Activated CD8-positive, alpha-beta memory T cell treated with anti-CD3 and anti-CD28 coated beads for 48 hours (primary cell): ENCODE data around the gene PTPRN2.
"Not testable (repeated sequence)": the region's sequence is repeated elsewhere in the genome, so short reads cannot be mapped to it uniquely, and the experiment has no call there.

Experiments used
- DNase-seq, 3 experiments: peaks; one replicate each; pipeline ENCODE4 v3.0.0-alpha.2; 2020; ENCODE audit warnings: low read depth in 2 of 3, low spot score in 2 of 3

PTPRN2 gene

DNA sequence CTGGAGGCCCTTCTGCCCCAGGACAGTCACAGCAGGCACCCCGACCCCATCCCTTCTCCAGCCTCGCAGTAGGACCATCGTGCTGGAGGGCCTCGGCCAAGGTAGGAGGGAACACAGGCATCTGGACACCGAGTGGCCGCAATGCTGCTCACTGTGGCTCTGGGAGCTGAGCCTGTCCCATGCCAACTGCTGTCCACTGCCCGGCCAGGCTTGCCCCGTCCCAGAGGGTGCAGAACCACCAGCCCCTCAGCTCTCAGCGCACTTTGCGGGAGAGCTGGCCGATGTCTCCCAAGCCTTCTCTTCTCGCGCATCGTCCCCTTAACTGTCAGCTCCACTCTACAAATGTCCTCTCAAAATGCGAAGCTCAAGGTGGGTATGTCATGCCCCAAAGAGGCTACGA is 197.2 kb downstream of the PTPRN2 start:
- DNase-seq = no peak

- no peak for DNase-seq
These were observed 197.9 kb downstream of the PTPRN2 start for GRCh38 chr7:158389514-158390425.

- DNase-seq = no peak
These were observed 198.7 kb downstream of the PTPRN2 start for GRCh38 chr7:158388928-158389327.

DNA sequence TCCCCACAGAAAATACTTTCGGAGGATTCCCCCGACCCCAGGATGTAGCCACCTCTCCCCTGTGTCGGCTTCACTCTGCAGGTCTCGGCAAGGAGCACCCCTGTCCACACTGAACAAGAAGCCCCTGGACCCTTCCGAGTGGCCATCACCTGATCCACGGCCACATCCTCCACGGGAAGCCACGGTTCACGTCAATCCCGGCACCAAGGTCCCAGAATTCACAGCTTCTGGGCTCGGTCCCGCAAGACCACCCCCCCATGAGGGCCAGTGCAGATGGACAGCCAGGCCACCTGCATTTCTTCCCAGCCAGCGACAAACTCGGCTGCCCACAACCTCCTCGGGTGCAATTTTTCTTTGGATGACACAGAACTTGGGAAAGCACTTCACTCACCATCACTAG is 199.6 kb downstream of the PTPRN2 start:
- DNase-seq = no peak

DNA sequence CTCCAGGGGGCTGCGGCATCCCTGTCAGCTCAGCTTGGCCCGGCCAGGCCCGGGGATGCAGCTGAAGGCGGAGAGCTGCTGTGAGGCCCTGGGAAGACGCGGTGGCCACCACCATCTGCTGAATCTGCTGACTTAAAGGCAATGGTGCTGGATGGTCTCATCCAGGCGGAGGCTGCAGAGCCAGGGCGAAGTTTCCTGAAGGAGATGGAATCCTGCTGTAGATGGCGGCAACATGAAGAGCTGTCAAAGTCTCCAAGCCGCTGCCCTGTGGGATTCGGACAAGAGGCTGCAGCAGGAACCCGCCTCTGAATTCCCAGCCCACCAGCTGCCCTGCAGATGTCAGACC is 200.1 kb downstream of the PTPRN2 start:
- no peak for DNase-seq

DNA sequence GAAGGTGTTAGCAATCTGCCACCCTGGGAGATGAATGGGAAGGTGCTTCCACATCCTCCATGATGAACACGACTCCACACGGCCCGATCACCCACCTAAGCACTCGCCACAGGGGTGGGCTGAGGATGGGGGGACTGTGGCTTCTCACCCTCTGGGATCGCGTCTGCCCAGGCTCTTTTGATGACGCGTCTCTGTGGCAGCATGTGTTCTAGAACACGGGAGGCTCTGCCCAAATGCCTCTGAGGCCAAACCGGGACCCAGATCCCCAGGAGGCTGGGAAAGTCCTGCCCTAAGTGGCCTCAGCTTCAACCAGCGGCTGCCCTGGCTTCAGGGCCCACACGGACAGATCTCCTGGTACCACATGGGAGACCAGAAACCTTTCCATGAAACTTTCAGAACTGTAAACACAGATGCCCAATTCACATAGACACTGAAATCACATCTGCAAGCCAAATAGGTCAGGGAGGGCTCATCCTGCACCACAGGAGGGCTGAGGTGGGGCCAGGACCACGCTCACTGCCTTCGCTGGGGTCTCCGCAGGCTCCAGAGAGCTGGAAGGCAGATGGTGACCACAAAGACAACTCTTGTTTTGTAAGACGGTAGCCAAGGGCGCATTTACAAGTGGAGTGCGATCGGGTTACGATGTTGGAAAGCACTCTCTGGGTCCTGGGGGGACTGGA is 200.6 kb downstream of the PTPRN2 start:
- no peak for DNase-seq

- no peak for DNase-seq
These were observed 201.3 kb downstream of the PTPRN2 start for GRCh38 chr7:158386355-158386618.

DNA sequence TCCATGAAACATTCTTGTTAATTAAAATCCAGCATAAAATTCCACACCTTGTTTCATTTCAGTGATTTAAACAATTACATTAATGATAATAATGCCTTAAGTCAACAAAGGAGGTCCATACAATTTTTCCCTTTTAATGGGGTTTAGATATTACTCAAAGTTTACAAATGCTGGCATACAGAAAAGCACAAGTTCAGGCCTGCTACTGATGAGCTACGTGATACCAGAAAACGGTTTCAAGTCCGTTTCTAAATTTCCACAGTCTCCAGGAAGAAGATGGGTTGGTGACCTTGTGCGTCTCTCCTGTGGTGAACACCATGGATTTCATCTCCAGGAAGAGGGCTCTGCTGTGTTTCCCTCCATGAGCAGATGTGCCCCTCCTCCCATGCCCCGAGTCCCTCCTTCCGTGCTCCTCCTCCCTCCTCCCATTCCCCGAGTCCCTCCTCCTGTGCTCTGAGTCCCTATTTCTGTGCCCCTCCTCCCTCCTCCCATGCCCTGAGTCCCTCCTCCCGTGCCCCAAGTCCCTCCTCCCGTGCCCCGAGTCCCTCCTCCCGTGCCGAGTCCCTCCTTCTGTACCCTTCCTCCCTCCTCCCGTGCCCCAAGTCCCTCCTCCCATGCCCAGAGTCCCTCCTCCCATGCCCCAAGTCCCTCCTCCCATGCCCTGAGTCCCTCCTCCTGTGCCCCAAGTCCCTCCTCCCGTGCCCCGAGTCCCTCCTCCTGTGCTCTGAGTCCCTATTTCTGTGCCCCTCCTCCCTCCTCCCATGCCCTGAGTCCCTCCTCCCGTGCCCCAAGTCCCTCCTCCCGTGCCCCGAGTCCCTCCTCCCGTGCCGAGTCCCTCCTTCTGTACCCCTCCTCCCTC is 201.9 kb downstream of the PTPRN2 start:
- DNase-seq = not testable (repeated sequence)

DNA sequence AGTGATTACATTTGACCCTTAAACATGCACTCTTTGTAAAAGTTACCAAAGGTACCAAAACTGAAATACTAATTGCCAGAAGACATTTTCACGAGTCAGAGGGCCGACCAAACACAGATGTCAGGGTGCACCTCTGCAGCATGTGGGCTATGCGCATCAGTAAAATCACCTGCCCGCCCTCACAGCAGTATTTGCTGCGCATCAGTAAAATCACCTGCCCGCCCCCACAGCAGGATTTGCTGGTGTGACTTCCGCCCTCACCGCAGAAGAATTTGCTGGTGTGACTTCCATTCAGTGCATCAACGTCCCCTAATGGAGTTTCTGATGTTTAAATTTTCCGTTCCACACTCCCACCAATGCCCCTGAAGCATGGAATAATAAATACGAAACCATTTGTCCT is 202.9 kb downstream of the PTPRN2 start:
- DNase-seq = no peak

DNA sequence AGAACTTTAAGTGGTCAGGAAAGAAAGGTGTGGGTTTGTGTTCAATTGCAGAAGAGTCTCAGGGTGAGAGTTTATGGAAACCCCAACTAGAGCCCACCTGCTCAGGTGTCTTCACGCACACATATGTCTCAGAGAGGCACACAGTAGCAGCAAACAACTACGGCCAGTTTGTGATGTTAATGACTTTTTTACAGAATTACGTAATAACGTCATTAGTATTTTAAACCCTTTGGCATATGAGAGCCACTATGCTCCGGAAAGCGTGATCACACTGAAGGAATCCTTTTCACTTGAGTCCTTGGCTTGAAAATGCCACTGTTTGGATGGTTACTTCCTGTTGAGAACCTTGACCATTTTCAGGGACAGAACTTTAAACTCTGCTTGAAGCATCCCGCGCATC is 204.0 kb downstream of the PTPRN2 start:
- no peak for DNase-seq

DNA sequence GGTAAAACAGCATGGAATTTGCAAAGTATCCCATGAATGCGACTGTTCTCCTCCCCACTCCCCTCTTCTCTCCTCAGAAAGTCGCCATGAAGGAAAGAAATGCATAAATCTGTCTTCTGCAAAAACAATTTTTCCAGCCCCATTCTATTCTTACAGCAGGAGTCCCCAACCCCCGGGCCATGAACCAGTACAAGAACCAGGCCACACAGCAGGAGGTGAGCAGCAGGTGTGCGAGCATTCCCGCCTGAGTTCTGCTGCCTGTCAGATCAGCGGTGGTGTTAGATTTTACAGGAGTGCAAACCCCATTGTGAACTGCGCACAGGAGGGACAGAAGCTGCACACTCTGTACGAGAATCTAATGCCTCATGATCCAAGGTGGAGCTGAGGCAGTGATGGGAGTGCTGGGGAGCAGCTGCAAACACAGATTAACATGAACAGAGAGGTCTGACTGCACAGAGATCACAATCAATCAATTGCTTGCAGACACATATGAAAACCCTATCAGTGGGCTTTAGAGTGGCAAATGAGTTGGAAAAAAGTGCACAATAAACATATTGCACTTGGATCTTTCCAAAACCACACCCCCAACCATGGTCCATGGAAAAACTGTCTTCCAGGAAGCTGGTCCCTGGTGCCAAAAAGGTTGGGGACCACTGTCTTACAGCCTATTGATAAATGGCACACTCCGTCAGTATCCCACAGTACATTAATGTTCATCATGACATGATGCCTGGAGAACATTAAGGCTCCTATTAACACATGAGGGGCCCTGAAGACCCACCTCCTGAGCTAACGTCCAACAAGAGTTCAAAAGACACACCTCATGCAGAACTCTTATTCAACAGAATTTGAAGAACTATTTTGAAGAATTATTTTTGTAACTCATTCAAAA is 205.0 kb downstream of the PTPRN2 start:
- no peak for DNase-seq

- no peak for DNase-seq
These were observed 205.7 kb downstream of the PTPRN2 start for GRCh38 chr7:158381956-158382355.

- DNase-seq = no peak
These were observed 208.6 kb downstream of the PTPRN2 start for GRCh38 chr7:158378978-158379377.

DNA sequence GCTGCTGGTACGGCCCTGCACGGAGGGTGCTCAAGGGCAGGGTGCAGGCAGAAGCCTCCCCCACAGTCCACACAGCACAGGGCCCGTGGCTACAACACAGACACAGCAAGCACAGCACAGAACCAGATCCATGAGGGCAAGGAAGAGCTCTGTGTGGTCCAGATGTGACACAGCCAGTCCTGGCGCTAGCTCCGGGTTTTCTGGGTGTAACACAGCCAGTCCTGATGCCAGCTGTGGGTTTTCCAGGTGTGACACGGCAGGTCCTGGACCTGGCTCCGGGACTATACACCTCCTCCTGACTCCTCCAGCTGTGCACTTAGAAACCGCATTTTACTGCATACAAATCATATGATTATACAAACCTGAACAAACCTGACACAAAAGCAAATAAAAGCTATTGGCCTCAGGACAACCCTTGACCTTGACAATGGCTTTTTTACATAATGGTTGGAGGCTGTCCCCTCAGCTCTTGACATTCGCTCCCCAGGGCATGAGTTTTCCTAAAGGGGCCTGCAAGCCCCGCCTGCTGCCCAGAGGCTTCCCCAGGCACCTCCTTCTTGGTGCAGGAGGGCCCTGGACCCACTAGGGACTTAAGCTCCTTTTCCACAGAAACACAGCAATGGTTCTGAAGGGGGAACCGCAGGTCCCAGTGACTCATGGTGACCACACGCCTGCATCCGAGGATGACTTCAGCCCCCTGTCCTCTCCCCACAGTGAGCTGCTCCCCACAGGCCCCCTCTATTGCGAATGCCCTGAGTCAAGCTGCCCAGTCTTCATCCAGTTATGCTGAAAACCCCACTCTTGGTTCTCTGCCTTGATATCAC is 209.6 kb downstream of the PTPRN2 start:
- no peak for DNase-seq

GRCh38 chr7:158376839-158377186 is 210.8 kb downstream of the PTPRN2 start:
- not testable (repeated sequence) for DNase-seq

GRCh38 chr7:158376146-158376838 is 211.3 kb downstream of the PTPRN2 start:
- DNase-seq = not testable (repeated sequence)

GRCh38 chr7:158375034-158375433 is 212.6 kb downstream of the PTPRN2 start:
- no peak for DNase-seq

DNA sequence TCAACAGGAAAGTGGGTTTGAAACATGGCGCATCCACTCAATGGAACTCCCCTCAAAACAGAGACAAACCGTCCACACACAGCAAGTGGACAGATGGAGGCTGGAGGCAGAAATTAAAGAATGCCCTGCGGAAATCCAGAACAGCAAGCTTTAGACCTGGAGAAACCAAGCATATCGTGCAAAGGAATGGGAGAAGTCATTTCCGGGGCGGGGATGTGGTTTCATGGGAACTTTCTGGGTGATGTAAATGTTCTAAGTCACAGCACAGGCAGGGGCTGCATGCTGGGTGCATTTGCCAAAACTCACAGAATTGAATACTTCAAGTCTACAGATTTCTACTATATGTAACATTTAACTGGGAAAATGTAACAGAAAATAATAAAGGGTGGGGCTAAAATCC is 213.0 kb downstream of the PTPRN2 start:
- DNase-seq = no peak

- no peak for DNase-seq
These were observed 213.5 kb downstream of the PTPRN2 start for GRCh38 chr7:158374146-158374545.
